ENCODE results near the gene NUP54. TPM values are rescaled to one million over a fixed set of nuclear protein-coding genes. Genes with fewer than 3 reads are reported as not detected.

Gene NUP54
- total and polyA plus RNA-seq, 4 donors: 19.8 to 57.6 (median 28.3) TPM

GRCh38 chr4:76067652-76068286 is 80.4 kb downstream of the NUP54 start:
- TF ChIP-seq CTCF (IDR thresholded peaks at IDR 0.05; ENCODE audit: control extremely low read depth, extremely low read depth): peak; percentile 37
- H3K27me3 ChIP-seq (ENCODE audit: control insufficient read depth in 3 of 3, insufficient read depth in 3 of 3, low read length in 2 of 3): no peaks in the 10 kb centered on the region
- no peak overlapping the region for H3K4me3 ChIP-seq
- DNase-seq (peak; percentile 74 to 85 (median 83)), ATAC-seq (ENCODE audit: insufficient read depth, low FRiP score) (peak; percentile 69)
- H3K27ac ChIP-seq (ENCODE audit: low read depth in 1 of 2, low read length in 1 of 2): no peak overlapping the region
- peaks cover 0 to 2% (median 0%) of the 10 kb centered on the region in 4 donors for H3K9me3 ChIP-seq (ENCODE audit: control insufficient read depth in 4 of 4, insufficient read depth in 3 of 4, low read length in 3 of 4)
- WGBS, 2 donors: 0 to 2% methylated on average over 2 of the region's 2 CpGs
- H3K4me1 ChIP-seq (ENCODE audit: control insufficient read depth in 5 of 5, insufficient read depth in 5 of 5, low read length in 5 of 5): no peaks in the 10 kb centered on the region
- no peak overlapping the region for H3K9ac ChIP-seq (ENCODE audit: insufficient read depth in 1 of 2, low read length in 2 of 2)
- H3K36me3 ChIP-seq (ENCODE audit: control insufficient read depth in 4 of 4, insufficient read depth in 4 of 4, low read length in 4 of 4): no peaks in the 10 kb centered on the region

- no peak for ATAC-seq (ENCODE audit: insufficient read depth, low FRiP score)
- WGBS, 2 donors: 75 to 86% methylated on average over 3 of the region's 3 CpGs
These were observed 81.7 kb downstream of the NUP54 start for GRCh38 chr4:76066546-76066945.

More at GRCh38 chr4:76066546-76066945, 81.7 kb downstream of the NUP54 start:
- Histone ChIP-seq H3K4me3 (no peak overlapping the region), H3K4me1 (ENCODE audit: control insufficient read depth in 5 of 5, insufficient read depth in 5 of 5, low read length in 5 of 5) (no peaks in the 10 kb centered on the region), H3K9ac (ENCODE audit: insufficient read depth in 1 of 2, low read length in 2 of 2) (no peak overlapping the region), H3K27me3 (ENCODE audit: control insufficient read depth in 3 of 3, insufficient read depth in 3 of 3, low read length in 2 of 3) (no peaks in the 10 kb centered on the region), H3K27ac (ENCODE audit: low read depth in 1 of 2, low read length in 1 of 2) (no peak overlapping the region), H3K9me3 (ENCODE audit: control insufficient read depth in 4 of 4, insufficient read depth in 3 of 4, low read length in 3 of 4) (peaks cover 0 to 2% (median 0%) of the 10 kb centered on the region in 4 donors), H3K36me3 (ENCODE audit: control insufficient read depth in 4 of 4, insufficient read depth in 4 of 4, low read length in 4 of 4) (no peaks in the 10 kb centered on the region)
- no peak for DNase-seq
- no peak for TF ChIP-seq CTCF (IDR thresholded peaks at IDR 0.05; ENCODE audit: control extremely low read depth, extremely low read depth)

Other genes with a start within 250 kb of the NUP54 start
- gene PPEF2, start 245.9 kb downstream of the NUP54 start, total RNA-seq: not detected
- under 1 TPM in 1 of 2 donors, not detected in 1; 0.01 TPM for gene PPEF2, start 245.9 kb downstream of the NUP54 start, polyA plus RNA-seq
- 10 to 100 TPM; 15.9 to 43.6 TPM for gene NAAA, start 207.4 kb downstream of the NUP54 start, total RNA-seq
- 10 to 100 TPM in 1 of 2 donors, 1 to 10 TPM in 1; 8.1 to 47.3 TPM for gene NAAA, start 207.4 kb downstream of the NUP54 start, polyA plus RNA-seq
- gene SDAD1, start 157.5 kb downstream of the NUP54 start, total RNA-seq: 10 to 100 TPM; 30.2 to 31.5 TPM
- gene SDAD1, start 157.5 kb downstream of the NUP54 start, polyA plus RNA-seq: 10 to 100 TPM; 11.5 to 19.6 TPM
- gene CXCL9, start 140.9 kb downstream of the NUP54 start, total RNA-seq: 1 to 10 TPM; 1.4 to 1.7 TPM
- gene CXCL9, start 140.9 kb downstream of the NUP54 start, polyA plus RNA-seq: 1 to 10 TPM in 1 of 2 donors, under 1 TPM in 1; 0.57 to 5.2 TPM
- gene CXCL10, start 124.9 kb downstream of the NUP54 start, total RNA-seq: 1 to 10 TPM; 1.8 to 3.8 TPM
- 10 to 100 TPM in 1 of 2 donors, 1 to 10 TPM in 1; 1.3 to 18.6 TPM for gene CXCL10, start 124.9 kb downstream of the NUP54 start, polyA plus RNA-seq
- under 1 TPM in 1 of 2 donors, not detected in 1; 0.58 TPM for gene CXCL11, start 112.3 kb downstream of the NUP54 start, total RNA-seq
- 1 to 10 TPM in 1 of 2 donors, under 1 TPM in 1; 0.10 to 1.6 TPM for gene CXCL11, start 112.3 kb downstream of the NUP54 start, polyA plus RNA-seq
- under 1 TPM in 1 of 2 donors, not detected in 1; 0.71 TPM for gene ART3, start 73.7 kb downstream of the NUP54 start, total RNA-seq
- under 1 TPM in 1 of 2 donors, not detected in 1; 0.13 TPM for gene ART3, start 73.7 kb downstream of the NUP54 start, polyA plus RNA-seq
- gene SCARB2, start 65.4 kb upstream of the NUP54 start, total RNA-seq: 100 to 1,000 TPM; 195 to 360 TPM
- gene SCARB2, start 65.4 kb upstream of the NUP54 start, polyA plus RNA-seq: 100 to 1,000 TPM; 104 to 105 TPM
- gene FAM47E, start 103.3 kb upstream of the NUP54 start, total RNA-seq: 10 to 100 TPM in 1 of 2 donors, 1 to 10 TPM in 1; 6.3 to 10.7 TPM
- gene FAM47E, start 103.3 kb upstream of the NUP54 start, polyA plus RNA-seq: 1 to 10 TPM; 4.4 to 7.6 TPM
- 10 to 100 TPM in 1 of 2 donors, 1 to 10 TPM in 1; 4.8 to 14.8 TPM for gene STBD1, start 158.3 kb upstream of the NUP54 start, total RNA-seq
- 1 to 10 TPM; 1.5 to 8.9 TPM for gene STBD1, start 158.3 kb upstream of the NUP54 start, polyA plus RNA-seq